Stimulated activated naive CD8-positive, alpha-beta T cell treated with anti-CD3 and anti-CD28 coated beads, Interleukin-15, Interleukin-2, amounts not matched to agents 100 U/mL and 50 U/mL, for 24 hours (primary cell): ENCODE measurements around the gene RASA3.
"Not testable (repeated sequence)": the region's sequence is repeated elsewhere in the genome, so short reads cannot be mapped to it uniquely, and the experiment has no call there.

Experiments
- ATAC-seq: fragments of 150-1000 bp; cut with Tn5 transposase; one replicate; pipeline ENCODE4 v1.10.0; 2021
- DNase-seq: peaks from one replicate; pipeline ENCODE4 v3.0.0; 2021

Gene RASA3

DNA sequence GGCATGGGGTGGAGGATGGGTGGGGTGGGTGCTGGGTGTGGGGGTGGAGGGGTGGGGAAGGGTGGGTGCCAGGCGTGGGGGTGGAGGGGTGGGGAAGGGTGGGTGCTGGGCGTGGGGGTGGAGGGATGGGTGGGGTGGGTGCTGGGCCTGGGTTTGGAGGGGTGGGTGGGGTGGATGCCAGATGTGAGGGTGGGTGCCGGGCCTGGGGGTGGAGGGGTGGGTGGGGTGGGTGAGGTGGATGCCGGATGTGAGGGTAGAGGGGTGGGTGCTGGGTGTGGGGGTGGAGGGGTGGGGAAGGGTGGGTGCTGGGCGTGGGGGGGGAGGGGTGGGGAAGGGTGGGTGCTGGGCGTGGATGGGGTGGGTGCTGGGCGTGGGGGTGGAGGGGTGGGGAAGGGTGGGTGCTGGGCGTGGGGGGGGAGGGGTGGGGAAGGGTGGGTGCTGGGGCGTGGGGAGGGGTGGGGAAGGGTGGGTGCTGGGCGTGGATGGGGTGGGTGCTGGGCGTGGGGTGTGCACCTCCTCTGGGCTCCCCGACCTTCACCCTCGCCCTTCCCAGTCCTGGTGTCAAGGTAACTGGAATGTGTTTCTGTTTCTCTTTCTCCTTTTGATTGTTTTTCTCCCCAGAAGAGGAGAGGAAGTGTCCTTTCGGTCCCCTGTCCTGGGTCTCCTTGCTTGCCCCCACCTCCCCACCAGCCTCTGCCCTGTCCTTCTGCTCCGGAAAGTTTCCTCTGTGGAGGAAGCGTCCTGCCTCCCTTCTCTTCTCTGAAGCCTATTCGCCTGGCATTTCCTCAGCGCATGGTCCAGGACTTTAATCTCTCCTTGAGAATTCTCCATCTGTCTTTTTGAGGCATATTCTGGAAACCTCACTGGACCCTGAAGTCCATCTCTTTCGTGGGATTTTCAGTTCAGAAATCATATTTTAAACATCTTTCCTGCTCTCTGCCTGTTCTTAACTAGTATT lies 23.8 kb upstream of the RASA3 start:
- DNase-seq (peak; percentile 8), ATAC-seq (no peak)

DNA sequence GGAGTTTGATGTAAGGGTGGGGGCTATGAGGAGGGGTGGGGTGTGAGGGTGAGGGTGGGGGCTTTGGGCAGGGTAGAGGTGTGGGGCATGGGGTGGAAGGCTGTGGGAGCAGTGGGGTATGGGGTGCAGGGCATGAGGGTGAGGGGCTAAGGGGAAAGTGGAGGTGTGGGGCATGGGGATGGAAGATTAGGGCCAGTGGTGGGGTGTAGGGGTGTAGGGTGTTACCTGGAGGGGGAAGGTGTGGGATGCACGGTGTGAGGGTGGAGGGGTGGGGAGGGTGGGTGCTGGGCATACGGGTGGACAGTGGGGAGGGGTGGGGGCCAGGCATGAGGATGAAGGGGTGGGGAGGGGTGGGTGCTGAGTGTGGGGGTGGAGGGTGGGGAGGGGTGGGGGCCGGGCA lies 22.9 kb upstream of the RASA3 start:
- DNase-seq (no peak), ATAC-seq (no peak)

DNA sequence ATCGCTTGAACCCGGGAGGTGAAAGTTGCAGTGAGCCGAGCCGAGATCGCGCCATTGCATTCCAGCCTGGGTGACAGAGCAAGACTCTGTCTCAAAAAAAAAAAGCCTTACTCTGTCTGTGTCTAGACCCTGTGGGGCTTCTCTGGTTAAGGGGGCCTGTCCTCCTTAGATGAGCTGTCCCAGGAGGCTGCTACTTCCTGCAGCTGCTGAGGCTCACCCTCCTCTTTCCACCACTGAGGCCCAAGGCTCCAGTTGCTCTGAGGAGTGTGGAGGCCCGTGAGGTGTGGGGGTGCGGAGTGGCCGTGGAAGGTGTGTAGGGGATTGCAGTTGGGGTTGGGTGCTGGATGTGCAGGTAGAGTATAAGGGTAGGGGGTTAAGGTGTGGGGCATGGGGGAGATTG lies 22.1 kb upstream of the RASA3 start:
- peak; percentile 68 for ATAC-seq
- DNase-seq: peak; percentile 42

DNA sequence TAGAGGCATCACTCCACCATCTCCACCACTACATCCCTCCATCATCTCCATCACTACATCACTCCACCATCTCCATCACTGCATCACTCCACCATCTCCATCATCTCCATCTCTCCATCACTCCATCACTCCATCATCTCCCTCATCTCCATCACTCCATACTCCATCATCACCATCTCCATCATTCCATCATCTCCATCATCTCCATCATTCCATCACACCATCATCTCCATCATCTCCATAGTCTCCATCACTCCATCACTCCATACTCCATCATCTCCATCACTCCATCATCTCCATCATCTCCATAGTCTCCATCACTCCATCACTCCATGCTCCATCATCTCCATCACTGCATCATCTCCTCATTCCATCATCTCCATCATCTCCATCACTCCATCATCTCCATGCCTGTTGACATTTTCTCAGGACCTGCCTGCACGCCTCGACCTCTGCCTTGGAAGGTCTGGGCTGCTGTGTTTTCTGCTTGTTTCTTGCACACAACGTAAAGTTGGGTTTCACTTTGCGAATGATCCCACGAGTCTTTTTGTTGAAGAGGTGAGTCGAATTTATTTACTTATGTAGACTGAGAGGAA lies 21.2 kb upstream of the RASA3 start:
- ATAC-seq (no peak), DNase-seq (no peak)

DNA sequence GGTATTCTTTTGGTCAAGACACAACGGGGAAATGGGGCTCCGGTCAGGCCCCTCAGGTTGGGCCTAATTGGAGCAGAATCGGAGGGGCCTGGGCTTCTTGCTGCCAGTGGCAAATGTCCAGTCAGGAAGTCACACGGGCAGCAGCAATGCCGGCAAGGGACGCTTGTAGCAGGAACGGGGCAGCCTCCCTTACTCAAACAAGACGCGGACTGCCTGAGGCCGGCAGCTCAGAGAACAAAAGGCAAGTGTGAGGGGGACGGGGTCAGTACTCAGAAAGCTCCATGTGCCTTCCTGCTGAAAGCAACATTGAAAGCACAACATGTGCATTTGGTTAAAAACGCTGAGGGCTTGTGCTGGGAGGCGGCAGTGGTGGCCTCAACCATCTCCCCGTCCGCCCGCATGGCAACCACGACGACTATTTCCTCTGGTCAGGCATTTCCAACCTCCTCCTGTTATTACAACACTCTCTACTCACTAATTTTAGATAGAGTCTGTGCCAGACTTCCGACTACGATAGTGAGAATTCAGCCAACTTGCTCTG lies 20.5 kb upstream of the RASA3 start:
- DNase-seq: peak; percentile 20
- no peak for ATAC-seq

DNA sequence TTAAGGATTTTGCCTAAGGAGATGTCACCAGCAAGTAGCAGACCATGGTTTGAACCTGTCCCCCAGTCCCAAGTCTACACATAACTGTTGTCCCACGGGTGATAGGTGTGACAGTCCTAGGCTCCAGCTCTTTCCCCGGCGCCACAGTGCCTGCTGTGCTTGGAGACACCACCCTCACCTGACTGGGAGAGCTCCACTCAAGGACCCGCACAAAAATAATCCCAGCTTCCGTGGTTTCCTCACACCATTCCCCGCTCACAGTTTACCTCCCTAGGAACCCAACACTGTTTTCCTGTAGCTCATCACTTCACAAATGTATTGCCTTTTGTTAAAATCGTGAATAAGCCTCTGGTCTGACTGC lies 19.8 kb upstream of the RASA3 start:
- DNase-seq (no peak), ATAC-seq (no peak)

DNA sequence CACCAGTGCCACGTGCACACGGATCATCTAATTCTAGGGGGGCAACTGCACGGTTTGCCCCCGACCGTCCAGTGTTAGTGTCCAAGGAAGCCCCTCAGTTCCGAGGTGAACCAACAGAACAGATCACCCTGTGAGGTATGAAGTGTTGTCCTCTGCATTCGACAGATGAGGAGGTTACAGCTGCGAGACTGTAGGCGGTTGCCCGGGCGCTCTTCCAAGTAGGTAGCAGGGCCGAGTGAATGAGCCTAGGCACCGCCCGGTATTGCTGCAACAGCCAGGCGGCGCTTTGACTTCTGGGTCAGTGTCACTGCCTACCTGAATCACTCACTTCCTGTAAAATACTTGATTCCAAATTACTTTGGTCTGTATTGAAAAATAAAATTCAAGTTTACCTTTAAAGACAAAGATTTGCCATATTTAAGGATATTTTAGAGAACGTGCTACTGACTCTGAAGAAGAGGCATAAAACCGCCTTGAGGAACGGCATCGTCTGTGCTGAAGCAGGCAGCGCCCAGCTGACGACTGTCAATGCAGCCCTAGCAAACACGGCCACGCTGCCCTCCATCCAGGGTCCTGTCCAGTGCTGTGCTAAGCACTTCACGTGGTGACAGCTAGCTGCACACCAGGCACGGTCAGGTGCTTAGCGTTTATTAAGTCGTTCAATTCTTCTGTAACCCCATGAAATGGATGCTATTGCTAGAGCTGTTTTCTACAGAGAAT lies 19.3 kb upstream of the RASA3 start:
- peak; percentile 50 for ATAC-seq
- peak; percentile 66 for DNase-seq

DNA sequence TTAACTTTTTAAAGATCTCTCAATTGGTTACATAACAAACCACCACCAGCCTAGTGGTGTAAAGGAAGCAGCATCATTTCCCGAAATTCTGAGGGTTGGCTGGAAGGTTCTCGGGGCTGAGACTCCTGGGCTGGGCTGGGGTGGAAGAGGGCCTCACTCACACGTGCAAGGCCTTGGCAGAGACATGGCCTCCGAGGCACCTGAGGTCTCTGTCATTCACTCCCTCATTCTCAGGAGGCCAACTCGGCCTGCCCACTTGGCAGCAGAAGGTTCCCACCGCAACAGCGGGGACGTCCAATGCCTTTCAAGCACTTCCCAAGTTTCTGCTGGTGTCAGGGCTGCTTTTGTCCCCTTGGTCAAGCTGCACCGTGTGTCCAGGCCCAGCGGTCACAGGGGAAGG lies 18.6 kb upstream of the RASA3 start:
- DNase-seq (peak; percentile 13), ATAC-seq (no peak)

DNA sequence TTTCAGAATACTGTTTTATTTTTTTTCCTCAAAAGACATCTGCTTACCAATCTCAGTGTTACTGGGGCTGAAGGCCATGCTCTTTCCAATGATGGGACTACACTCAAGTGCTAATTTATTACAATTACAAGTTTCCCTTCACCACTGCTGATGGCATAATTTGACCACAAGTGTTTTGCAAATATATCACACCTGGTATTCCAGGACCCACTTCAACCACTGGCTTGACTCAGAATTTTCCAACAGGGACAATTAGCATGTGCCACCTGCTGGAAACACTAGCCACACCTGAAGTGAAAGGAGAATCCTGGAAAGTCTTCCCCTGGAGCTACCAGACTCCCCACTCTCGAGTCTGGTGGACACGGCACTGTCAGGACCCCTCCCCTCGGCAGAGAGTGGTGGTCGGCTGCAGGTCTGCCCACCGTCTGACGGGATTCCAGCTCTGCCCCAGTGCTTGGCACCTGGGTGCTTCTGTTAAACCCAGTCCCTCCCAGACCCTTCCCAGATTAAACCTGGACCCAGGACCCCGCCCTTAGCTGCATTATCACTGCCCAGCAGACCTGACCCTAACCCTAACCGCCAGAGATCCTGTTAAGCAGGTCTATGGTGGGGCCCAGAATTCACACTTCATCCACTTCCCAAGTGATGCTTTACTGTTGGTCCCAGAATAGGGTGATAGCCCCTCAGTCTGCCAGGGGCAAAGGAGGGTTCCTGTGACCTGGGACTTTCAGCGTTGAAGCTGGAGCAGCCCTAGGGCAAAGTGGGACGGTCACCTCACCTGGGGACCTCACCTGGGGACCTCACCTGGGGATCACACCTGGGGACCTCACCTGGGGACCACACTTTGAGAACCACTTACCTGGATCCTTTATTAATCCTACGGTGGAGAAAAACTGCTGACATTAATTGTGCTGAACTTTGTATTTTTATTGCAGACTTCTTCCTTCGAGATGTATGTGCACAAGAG lies 17.6 kb upstream of the RASA3 start:
- DNase-seq (peak; percentile 11), ATAC-seq (no peak)

DNA sequence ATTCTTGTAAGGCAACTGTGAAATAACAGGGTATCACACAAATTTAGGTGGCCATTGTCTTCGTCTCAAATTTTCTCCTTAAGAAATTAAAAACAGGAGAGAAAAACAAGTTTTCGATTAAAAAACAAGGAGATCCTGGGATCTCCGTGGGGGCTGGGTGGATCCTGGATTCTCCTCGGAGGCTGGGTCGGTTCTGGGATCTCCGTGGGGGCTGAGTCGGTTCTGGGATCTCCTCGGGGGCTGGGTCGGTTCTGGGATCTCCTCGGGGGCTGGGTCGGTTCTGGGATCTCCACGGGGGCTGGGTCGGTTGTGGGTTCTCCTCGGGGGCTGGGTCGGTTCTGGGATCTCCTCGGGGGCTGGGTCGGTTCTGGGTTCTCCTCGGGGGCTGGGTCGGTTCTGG lies 16.5 kb upstream of the RASA3 start:
- not testable (repeated sequence) for DNase-seq, ATAC-seq

DNA sequence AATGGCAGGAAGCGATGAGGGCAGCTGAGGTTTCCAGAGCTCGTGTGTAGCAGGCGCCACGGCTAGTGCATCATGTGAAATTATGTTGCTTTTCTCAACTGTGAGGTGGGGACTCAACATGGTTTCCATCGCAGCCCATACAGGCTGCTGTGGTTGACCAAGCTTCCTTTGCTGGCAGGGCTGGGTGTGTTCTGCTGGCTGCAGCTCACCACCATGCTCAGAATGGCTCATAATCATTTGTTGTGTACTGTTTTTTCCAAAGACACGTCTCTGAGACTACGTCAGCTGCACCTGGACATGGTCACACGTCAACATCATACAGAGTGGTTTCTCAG lies 16.1 kb upstream of the RASA3 start:
- ATAC-seq (peak; percentile 87), DNase-seq (peak; percentile 79)

DNA sequence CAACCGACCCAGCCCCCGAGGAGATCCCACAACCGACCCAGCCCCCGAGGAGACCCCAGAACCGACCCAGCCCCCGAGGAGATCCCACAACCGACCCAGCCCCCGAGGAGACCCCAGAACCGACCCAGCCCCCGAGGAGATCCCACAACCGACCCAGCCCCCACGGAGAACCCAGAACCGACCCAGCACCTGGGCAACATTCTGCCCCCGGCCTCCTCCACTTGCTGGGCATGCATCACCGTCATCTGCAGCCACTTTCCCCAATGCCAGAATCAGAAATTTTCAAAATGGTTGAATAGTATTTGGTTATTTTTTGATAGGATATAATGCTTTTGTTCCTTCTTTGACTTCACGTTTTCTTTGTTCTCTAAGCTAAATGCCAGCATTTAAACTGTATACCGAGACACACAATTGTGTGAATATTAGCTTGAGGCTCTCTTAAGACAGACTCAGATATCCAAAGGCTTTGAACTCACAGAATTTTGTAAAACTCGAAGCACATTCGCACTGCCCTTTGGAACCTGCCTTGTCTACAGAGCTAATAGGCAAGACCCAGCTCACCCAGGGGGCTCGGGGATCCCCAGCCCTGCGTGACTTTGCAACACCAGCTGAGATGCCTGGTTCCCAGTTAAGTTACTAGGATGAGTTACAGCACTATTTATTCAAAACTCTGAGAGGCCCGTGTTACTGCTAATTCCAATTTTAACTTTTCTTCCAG lies 15.5 kb upstream of the RASA3 start:
- no peak for DNase-seq

DNA sequence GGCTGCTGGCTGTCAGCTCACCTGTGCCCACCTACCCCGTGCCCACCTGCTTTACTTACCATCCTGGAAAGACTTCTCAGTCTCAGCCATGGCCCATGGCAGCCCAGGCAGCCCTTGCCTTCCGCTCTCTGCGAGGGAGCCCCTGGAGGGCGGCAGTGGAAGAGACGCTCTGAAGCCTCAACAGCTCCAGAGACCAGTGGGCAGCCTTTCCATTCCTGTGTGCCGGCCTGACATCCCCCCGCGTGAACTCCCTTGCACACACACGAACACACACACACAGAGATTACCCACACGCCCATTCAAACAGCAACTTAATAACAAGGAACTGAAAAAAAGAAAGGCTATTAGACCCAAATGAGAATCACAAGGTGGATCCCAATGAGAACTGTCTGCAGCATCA lies 14.2 kb upstream of the RASA3 start:
- DNase-seq (peak; percentile 39), ATAC-seq (no peak)

More for the DNA sequence above, 15.5 kb upstream of the RASA3 start:
- ATAC-seq: peak; percentile 25

DNA sequence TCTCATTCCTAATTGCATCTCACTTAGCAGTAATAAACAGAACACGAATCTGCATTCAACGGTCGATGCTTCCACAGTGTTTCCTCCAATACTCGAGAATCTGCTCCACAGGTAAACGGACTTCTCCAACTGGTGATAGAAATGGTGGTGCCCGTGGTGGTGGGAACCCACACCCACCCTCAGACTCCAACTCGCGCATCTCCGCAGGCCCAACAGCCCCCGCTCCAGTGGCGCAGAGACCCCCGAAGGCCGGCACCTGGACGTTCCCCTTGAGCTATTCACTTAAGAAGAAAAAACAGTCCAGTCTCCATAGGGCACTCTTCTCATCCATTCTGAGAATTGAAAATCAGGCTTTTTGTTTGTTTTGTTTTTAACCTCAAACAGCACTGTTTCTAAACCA lies 13.8 kb upstream of the RASA3 start:
- DNase-seq (no peak), ATAC-seq (no peak)

DNA sequence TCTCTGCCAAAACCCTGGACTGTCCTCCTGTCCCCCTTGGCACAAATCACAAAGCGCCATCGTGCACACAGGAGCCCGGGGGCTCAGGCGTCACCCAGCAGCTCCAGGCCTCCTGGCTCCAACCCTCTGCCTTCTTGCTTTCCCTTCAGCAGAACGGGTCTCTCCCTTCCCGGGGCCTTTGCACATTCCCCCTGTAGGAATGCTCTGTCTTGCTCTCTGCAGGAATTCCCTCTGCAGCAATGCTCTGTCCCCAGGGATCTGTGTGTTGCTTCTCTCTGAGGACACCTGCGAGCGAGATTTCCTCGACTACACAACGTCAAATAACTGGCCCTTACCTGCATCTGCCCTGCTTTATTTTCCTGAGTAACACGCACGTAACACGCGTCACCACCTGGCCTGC lies 13.3 kb upstream of the RASA3 start:
- DNase-seq (no peak), ATAC-seq (no peak)

DNA sequence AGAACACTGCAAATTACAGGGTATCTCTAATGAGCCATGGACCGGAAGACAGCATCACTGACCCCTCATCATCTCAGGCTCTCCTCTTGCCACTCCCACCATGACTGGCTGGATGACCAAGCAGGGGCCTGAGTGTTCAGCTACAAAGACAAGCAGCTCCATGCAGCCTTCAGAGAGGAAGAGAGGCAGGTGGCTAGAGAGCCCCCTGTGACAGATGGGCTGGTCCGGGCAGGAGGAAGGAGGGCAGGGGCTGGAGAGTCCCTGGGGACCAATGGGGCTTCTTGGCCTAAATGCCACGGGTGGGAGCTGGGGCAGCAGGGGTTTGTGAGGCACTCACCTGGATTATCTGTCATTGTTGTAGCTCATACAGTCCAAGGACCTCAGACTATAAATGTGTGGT lies 12.8 kb upstream of the RASA3 start:
- DNase-seq (peak; percentile 9), ATAC-seq (no peak)

DNA sequence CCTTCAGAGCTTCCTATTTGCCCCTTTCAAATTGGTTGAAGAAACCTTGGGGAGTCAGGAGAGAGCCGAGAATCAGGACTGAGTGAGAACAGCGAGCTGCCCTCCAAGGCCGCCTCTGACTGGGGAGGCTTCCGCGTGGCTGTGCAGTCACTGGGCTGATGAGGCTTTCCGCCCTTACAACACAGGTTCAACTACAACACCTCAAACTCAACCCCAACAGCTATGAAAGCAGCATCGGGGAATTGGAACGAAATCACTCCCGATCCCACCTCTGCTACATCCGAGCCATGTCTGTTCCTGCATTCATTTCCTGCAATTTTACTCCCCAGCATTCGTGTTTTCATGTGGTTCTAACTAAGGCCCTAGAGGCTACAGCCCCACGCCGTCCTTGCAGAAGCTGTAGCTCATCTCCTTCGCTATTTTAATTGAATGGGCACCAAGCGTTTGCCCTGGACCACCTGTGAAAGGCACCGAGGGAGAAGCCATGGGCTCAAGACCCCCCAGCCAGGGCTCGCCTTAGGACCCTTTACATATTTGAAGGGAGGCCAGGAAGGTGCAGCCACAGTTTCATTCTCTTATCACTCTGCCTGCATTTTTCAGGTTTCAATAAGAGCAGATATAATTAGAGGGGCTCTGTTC lies 12.3 kb upstream of the RASA3 start:
- DNase-seq (peak; percentile 10), ATAC-seq (no peak)

DNA sequence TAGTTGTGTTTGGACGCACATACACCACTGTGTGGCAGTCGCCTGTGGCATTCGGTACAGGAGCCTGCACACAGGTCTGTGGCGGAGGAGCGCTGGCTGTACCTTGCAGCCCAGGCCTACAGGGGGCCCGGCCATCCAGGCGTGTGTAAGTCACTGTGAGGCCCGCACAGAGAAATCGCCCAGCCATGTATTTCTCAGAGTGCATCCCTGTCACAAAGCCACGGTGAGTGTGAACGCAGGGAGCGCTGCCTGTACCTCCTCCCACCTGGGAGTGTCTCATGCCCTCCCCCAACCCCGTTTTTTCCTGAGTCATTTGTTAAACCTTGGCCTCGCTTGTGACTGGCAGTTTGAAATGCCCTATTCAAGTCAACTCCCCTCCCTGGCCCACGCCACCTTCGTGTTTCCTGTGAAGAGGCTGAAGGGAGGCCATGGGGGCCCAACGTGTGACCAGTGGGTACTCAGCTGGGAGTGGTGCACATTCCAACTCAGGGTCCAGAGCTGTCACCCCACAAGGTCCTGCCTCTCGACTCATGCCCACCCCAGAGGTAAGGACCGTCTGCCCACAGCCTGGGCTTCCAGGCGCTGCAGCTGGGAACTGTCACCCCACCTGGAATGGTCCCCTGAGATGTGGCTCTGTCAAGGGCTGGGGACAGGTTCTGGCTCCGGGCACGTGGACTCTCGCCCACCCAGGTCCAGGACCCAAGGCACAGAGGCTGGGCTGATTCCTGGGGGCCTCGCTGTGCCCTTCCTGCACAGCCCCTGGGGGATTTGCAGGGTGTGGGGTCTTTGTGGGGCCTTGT lies 11.6 kb upstream of the RASA3 start:
- peak; percentile 64 for DNase-seq
- peak; percentile 68 for ATAC-seq

DNA sequence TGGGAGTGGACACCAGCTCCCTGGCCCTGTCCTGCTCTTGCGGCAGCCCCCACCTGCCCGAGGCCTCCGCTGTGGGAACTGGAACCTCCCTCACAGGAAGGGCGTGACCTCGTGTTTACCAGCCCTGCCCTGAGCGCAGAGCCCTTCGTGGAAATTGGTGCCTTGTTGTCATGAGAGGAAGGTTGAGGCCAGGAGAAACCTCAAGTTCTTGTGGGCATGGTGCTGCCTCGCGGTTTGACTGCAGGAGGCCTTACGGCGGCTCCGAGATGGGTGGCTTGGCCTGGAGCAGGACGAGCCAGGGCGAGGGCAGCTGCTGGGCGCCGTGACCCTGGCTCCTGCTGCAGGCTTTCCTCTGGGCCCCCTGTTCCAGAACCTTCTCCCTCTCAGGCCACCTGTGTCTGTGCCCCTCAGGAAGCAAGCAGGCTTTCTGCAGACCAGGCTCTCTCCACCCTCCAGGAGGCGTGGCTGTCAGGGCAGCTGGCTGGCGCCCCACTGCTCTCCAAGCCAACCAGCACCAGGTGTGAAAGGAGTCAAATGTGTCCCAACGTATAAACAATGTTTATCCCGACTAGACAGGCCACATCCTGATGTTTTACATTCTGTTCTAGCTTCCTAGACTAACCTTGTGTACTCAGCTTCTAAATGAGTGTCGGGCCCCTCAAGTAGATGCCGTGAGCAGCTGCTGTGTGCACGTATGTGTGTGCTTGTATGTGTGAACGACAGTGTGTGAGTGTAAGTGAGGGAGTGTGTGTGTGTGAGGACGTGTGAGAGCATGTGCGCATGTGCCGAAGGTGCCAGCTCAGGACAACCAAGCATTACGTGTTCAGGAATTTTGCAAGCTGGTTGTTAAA lies 10.4 kb upstream of the RASA3 start:
- ATAC-seq (peak; percentile 33), DNase-seq (peak; percentile 56)
